Measurements from ENCODE around the gene NOL9. TPM values are rescaled to one million over a fixed set of nuclear protein-coding genes. Genes with fewer than 3 reads are reported as not detected.

NOL9 gene
- total and polyA plus RNA-seq, 2 of the 13 experiments (the other 11 are each of a cell fraction or from before 2014, with no cell fraction given): 18.0 to 24.7 TPM

- TF ChIP-seq AHDC1 (CRISPR knock-in tag; IDR thresholded peaks at IDR 0.05; ENCODE audit: borderline replicate concordance): no peak
- no peak for TF ChIP-seq ZFP1 (CRISPR knock-in tag; IDR thresholded peaks at IDR 0.05)
- TF ChIP-seq, protein P1, sequence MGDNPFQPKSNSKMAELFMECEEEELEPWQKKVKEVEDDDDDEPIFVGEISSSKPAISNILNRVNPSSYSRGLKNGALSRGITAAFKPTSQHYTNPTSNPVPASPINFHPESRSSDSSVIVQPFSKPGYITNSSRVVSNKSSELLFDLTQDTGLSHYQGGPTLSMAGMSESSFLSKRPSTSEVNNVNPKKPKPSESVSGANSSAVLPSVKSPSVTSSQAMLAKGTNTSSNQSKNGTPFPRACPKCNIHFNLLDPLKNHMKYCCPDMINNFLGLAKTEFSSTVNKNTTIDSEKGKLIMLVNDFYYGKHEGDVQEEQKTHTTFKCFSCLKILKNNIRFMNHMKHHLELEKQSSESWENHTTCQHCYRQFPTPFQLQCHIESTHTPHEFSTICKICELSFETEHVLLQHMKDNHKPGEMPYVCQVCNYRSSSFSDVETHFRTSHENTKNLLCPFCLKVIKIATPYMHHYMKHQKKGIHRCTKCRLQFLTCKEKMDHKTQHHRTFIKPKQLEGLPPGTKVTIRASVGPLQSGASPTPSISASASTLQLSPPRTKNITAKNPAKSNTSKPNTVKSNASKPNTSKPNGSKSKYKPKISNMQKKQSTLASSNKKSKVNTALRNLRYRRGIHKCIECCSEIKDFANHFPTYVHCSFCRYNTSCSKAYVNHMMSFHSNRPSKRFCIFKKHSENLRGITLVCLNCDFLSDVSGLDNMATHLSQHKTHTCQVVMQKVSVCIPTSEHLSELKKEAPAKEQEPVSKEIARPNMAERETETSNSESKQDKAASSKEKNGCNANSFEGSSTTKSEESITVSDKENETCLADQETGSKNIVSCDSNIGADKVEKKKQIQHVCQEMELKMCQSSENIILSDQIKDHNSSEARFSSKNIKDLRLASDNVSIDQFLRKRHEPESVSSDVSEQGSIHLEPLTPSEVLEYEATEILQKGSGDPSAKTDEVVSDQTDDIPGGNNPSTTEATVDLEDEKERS (CRISPR knock-in tag; IDR thresholded peaks at IDR 0.05): no peak
- TF ChIP-seq ARHGAP35 (CRISPR knock-in tag; IDR thresholded peaks at IDR 0.05; ENCODE audit: borderline replicate concordance): no peak
- TF ChIP-seq, protein P2, sequence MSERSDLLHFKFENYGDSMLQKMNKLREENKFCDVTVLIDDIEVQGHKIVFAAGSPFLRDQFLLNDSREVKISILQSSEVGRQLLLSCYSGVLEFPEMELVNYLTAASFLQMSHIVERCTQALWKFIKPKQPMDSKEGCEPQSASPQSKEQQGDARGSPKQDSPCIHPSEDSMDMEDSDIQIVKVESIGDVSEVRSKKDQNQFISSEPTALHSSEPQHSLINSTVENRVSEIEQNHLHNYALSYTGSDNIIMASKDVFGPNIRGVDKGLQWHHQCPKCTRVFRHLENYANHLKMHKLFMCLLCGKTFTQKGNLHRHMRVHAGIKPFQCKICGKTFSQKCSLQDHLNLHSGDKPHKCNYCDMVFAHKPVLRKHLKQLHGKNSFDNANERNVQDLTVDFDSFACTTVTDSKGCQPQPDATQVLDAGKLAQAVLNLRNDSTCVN (CRISPR knock-in tag; IDR thresholded peaks at IDR 0.05; ENCODE audit: borderline replicate concordance): no peak
- no peak for TF ChIP-seq NR2F6 (IDR thresholded peaks at IDR 0.05)
- TF ChIP-seq NR2F6 (CRISPR knock-in tag; IDR thresholded peaks at IDR 0.05): no peak
- TF ChIP-seq FLYWCH1 (CRISPR knock-in tag; IDR thresholded peaks at IDR 0.05): no peak; the same call in 1 of the 2 replicates
- TF ChIP-seq HES4 (CRISPR knock-in tag; IDR thresholded peaks at IDR 0.05; ENCODE audit: borderline replicate concordance): peak; percentile 2; the same call in 1 of the 2 replicates
- no peak for TF ChIP-seq RELA (CRISPR knock-in tag; IDR thresholded peaks at IDR 0.05)
- TF ChIP-seq ZFP90 (CRISPR knock-in tag; IDR thresholded peaks at IDR 0.05; ENCODE audit: borderline replicate concordance): 0 out of 2 replicates have a peak, but pooled peaks have one; percentile 29
- TF ChIP-seq ZNF496 (CRISPR knock-in tag; IDR thresholded peaks at IDR 0.05; ENCODE audit: insufficient replicate concordance): no peak
- TF ChIP-seq SYNCRIP (IDR thresholded peaks at IDR 0.05; ENCODE audit: insufficient read depth, low read depth, low read length): no peak
- TF ChIP-seq SNAPC2 (CRISPR knock-in tag; IDR thresholded peaks at IDR 0.05): no peak
- TF ChIP-seq MYC (CRISPR knock-in tag; IDR thresholded peaks at IDR 0.05; ENCODE audit: borderline replicate concordance): peak; percentile 82
- no peak; the same call in 1 of the 2 replicates for TF ChIP-seq ZNF782 (CRISPR knock-in tag; IDR thresholded peaks at IDR 0.05; ENCODE audit: borderline replicate concordance)
- TF ChIP-seq LCORL (IDR thresholded peaks at IDR 0.05): no peak
- 0 out of 2 replicates have a peak, but pooled peaks have one; percentile 25 for TF ChIP-seq LCORL (CRISPR knock-in tag; IDR thresholded peaks at IDR 0.05)
- TF ChIP-seq DMAP1 (CRISPR knock-in tag; IDR thresholded peaks at IDR 0.05): no peak; the same call in 1 of the 2 replicates
These were observed 47.8 kb upstream of the NOL9 start (continued) for GRCh38 chr1:6601923-6602668.
